ENCODE results near the gene TLE3.

TLE3 gene

GRCh38 chr15:70046679-70047369 is 50.9 kb downstream of the TLE3 start:
- DNase-seq = no peak

GRCh38 chr15:70045045-70045444 is 52.7 kb downstream of the TLE3 start:
- no peak for DNase-seq

DNA sequence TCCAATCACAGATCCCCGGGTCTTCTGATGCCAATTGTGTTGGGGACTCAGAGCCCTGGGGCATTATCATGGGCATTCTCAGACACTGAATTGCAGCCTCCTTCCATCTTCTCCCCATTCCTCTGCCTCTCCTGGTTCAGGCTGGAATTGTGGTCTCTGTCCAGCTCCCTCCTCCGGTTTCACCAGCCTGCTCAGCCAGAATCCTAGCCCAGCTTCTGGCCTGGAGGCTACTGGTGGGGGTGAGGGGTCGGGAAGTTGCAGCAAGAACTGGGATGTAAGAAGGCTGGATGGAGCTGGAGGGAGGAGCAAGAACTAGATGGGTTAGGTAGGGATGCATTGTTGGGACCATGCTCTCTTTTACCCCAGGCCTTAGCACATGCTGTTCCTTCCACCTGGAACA is 53.5 kb downstream of the TLE3 start:
- no peak for DNase-seq

DNA sequence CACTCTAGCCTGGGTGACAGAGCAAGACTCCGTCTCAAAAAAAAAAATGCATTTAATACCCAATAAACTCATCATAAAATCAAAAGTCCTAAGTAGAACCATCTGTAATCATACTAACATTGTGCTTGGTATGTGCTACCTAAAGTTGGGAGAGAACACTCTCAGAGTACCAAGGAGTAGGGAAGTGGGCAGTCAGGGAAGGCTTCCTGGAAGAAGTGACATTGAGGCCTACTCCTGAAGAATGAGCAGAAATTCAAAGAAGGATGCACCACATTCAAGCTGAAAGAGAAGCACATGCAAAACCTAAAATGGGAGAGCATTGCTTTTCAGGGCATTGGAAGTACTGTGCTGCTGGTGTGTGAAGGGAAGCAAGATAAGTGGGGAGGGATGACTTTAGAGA is 54.1 kb downstream of the TLE3 start:
- DNase-seq = no peak

GRCh38 chr15:70042553-70043214 is 55.0 kb downstream of the TLE3 start:
- no peak for DNase-seq

- DNase-seq = no peak
Measured at GRCh38 chr15:70039917-70040316, 57.8 kb downstream of the TLE3 start.

DNA sequence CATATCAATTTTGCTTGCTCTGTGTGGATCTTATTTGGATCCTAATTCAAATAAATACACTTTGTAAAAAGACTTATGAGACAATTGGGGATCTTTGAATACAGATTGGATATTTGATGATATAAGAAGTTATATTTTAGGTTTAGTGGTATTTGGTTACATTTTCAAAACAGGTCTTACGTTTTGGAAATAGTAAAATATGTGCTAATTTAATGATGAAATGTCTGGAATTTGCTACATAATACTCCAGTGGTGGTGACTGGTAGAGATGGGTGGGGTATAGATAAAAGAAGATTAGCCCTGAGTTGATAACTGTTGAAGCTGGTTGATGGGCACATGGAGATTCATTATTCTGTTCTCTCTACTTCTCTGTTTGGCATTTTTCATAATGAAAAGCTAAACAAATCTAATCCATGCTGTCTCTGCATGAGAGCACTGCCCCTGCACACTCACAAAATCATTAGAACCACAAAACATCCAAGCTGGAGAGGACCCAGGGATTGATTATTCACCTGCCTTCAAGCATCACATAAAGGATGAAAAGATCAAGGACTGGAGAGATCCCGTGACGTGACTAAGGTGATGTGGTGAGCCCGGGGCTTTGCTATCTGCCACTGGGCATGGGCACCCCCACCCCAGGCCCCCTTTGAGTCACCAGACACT is 58.9 kb downstream of the TLE3 start:
- no peak for DNase-seq

DNA sequence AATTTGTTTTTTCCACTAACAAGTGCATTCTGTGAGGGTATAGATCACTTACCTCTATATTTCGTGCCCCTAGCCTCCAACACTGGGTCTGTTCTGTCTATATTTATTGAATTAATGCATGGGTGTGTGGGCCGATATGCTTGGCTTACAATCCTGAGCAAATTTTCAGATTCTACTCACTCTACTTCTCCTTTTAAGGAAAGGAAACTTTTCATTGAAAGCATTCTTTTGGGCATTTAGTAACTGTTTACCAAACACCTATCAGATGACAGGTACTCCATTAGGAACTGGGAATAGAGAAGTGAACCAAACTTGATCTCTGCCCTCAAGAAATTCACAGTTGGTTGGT is 60.5 kb downstream of the TLE3 start:
- DNase-seq = no peak

DNA sequence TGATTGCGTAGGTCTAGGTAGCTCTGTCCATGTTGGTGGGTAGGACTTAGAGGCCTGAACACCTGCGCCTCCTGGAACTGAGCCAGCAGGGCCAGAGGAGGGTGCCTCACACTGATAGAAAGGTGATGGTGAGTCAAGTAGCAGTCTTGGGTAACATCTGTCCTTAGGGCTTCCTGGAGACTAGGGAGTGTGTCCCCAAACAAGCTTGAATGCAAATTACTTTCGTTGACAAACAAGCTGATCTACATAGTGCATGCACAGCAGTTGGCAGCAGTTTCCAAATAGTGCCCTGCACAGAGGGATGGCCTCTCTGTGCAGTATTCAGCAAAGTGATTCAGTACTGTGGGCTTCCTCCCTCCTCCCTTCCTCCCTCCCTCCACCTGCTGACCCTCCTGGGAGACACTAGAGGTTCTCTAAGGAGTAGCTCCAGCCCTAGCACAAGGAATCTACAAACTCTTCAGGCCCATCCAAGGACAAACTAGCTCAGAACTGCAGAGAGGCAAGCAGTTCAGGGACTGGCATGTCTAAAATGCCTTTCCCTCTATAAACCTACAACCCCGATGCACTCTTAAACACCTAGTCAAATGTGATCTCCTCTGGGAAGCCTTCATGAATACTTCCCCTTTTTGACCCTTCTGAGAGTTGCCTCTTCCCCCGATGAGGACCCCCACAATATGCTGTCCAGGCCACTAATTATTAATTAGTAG is 61.0 kb downstream of the TLE3 start:
- DNase-seq = no peak

DNA sequence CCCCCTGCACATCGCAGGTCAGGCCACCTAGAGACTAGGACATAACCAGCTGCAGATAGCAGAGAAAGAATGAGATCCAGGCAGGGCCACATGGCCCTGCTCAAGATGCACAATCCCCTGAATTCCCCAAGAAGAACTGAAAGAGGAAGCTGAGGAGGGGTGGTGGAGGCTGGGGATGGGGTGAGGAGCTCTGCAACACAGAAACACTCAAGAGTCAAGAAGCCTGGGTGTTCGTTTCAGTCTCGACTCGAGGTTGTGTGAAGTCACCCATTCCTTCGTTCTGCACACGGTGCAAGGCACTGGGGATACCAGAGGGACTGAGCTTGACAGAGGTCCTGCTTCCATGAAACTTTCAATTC is 62.0 kb downstream of the TLE3 start:
- DNase-seq = no peak

GRCh38 chr15:70035051-70035718 is 62.5 kb downstream of the TLE3 start:
- DNase-seq = no peak

DNA sequence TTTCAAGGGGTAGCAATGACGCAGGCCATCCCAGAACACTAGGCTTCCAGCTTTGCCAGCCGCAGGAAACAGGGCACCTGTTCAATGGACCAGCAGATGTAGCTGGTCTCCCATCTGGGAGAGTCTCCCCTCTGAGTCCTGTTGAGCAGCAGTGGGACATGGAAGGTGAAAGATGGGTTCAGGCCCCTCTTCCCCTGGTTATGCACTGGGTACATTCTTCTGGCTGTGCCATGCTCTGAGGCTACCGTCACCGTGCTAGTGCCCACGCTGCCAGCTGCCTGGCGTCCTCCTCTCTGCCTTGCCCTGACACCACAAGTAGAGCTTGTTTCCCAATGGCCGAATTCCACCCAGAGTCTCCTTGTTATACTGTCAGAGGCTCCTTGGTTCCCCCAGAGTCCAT is 63.1 kb downstream of the TLE3 start:
- no peak for DNase-seq

- DNase-seq = no peak
Measured at GRCh38 chr15:70034141-70034540, 63.6 kb downstream of the TLE3 start.

- DNase-seq = no peak
Measured at GRCh38 chr15:70033529-70034140, 64.1 kb downstream of the TLE3 start.

DNA sequence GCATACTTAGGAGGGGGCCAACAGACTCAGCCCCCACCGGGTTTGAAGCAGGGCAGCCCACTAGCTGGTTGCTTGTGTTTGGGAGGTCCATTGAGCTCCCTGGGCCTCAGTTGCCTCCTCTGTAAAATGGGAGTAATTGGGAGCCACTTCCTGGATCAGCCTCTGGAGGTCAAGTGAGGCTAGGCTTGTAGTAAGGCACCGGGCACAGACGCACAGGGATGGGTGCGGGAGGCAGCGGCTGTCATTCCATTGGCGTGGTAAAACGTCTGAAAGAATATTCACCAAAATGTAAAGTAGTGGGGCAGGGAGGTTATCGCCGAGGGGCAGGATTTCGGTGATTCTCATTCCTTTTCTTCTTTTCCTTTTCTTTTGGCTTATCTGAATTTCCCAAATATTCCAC is 64.6 kb downstream of the TLE3 start:
- DNase-seq = no peak

DNA sequence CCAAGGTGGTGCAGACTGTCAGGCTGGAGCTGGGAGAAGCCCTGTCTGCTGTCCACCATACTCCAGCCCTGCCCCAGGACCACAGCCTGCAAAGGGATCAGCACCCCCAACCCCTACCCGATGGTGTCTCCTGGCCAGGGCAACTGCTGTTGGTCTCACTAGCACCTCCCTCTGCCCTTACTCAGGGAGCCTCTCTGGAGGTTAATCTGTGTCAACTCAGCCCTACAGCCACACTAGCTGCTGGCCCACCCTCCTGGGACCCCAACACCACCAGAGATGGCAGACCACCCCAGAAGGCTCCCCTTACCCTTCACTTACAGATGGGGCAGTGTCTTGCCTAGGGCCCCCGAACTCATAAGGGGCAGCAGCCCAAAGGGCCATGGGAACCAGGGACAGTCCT is 65.2 kb downstream of the TLE3 start:
- DNase-seq = no peak

- no peak for DNase-seq
Measured at GRCh38 chr15:70031713-70032112, 66.0 kb downstream of the TLE3 start.

GRCh38 chr15:70031261-70031660 is 66.5 kb downstream of the TLE3 start:
- no peak for DNase-seq

- no peak for DNase-seq
Measured at GRCh38 chr15:70030851-70031250, 66.9 kb downstream of the TLE3 start.

- DNase-seq = no peak
Measured at GRCh38 chr15:70029297-70029701, 68.4 kb downstream of the TLE3 start.

DNA sequence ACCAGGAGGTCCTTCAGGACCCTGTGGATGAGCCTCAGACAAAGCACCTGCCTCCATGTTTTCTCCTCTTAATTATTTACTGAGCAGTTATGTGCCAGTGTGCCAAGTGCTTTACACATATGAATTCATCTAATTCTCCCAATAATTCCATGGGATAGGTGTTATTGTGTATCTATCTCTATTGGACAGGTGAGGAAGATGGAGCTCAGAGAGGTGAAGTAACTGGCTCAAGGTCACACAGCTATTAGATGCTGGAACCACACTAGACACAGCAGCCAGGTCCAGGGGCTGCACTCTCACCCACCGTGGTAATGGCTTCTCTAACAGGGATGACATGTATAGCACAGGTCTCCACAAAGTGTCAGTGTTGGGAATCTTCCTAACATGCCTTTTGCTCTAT is 70.2 kb downstream of the TLE3 start:
- DNase-seq = no peak

DNA sequence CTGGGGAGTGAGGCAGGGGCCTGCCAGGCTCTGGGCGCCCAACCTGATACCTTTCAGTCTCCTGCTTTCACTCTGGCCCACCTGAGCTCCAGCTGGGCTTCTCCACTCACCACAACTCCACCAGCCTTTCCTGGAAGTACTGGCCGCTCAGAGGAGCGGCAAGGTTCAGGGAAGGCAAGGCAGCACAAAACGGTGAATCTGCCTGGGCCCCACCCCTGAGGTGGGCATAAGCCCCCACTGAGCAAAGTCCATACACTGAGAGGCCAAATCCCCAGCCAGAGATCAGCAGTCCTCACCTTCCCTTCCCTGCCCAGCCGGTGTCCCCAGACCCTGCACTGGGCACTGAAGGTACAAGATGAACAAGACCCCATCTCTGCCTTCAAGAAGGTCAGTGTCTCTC is 70.7 kb downstream of the TLE3 start:
- no peak for DNase-seq
